Stimulated activated CD4-positive, alpha-beta T cell treated with anti-CD3 and anti-CD28 coated beads, TNF-alpha, amount 100 ng/mL, for 48 hours (primary cell): ENCODE measurements around the gene MMP3.
"Not testable (repeated sequence)": the region's sequence is repeated elsewhere in the genome, so short reads cannot be mapped to it uniquely, and the experiment has no call there.

Experiments
- DNase-seq, 3 donors: peaks; one replicate each; pipeline ENCODE4 v3.0.0-alpha.2; 2020; ENCODE audit warnings: low read depth in 3 of 3

The MMP3 gene

GRCh38 chr11:102843489-102843888 is at the start of gene MMP3:
Gene MMP3, minus strand, starts transcription at chr11:102843609. Its CDS starts 63 bp downstream, at chr11:102843546.
- DNase-seq, result no peak

DNA sequence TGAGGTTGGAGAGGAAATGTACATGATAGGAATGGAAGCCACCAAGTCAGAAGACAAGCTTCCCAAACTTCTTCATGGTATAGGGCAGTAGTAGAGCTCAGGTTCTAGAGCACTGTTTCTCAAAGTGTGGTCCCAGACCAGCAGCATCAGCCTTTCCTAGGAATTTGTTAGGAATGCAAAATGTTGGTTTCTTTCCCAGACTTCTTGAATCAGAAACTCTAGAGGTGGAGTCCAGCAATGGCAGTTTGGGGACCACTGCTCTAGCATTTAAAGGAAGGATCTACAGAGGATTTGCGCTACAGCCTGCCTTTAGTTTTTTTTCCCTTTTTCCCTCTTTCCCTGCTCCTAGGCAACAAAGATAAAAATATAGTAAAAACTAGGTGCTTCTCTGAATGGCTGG is 48.3 kb upstream of the MMP3 start:
- no peak for DNase-seq

- DNase-seq, result no peak
These were observed 43.6 kb upstream of the MMP3 start for GRCh38 chr11:102886999-102887398.

DNA sequence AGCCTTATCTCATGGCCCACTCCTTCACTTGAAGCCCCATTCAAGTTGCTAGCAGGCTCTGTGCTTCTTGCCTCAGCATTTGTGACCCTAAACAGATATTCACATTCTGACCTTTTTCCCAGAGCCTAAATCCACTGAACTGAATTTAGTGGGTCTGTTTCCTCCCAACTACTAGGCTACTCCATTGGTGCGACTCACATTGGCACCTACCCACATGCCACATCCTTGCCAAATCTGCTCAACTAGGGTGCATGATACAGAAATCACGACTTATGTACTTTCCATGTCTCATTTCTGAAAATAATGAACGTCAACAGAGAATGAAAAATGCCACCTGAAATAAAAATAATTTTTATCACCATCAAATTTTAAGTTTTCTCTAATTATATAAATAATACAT is 39.7 kb upstream of the MMP3 start:
- DNase-seq, result no peak

DNA sequence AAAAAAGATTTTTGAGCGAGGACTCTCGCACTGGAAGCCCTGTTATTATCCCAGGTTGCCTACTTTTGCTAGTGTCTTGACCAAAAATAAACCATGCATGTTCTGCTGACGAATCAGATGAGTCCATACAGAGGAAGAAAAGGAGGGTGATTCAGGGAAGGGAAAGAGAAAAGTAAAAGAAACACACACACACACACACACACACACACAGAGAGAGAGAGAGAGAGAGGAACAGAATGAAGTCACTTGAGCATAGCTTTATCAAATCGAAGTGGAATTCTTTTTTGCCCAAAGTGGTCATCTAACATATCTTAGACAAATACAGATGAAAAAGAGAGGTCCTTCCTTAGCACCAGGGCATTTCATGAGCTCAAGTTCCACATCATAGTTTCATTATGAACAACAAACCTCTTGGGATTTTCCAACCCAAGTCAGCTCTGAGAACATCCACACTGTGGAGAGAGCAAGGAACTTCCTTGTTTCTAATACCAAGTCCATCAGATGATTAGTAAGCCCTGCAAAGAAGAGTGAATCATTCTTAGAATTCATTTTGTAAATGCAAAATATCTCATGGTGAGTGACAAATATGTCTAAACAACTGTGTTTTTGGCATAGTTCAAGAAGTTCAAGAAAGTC is 39.1 kb upstream of the MMP3 start:
- DNase-seq, result no peak

GRCh38 chr11:102879801-102880200 is 36.4 kb upstream of the MMP3 start:
- DNase-seq, result no peak

DNA sequence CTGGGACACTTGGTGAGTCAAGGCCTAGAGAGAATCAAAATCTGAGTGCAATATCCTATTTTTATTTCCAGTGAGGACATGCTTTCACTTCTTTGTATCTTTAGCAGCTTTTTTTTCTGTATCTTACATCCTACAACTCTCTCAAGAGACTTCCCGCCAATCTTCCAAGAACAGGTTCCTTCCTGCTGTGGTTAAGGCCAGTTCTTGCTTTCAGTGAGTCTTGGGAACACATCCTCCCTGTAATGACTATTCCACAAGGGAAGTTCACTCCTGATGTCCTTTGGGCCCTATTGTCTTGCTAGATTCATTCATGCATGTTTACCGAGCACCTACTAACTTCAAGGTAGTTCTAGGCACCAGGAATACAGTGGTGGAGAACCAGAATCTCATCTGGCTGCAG is 35.2 kb upstream of the MMP3 start:
- DNase-seq, result no peak

GRCh38 chr11:102874852-102875251 is 31.4 kb upstream of the MMP3 start, which contains the start of gene MMP12:
Gene MMP12, minus strand, starts transcription at chr11:102874982. Its CDS starts 45 bp downstream, at chr11:102874937.
- no peak for DNase-seq

DNA sequence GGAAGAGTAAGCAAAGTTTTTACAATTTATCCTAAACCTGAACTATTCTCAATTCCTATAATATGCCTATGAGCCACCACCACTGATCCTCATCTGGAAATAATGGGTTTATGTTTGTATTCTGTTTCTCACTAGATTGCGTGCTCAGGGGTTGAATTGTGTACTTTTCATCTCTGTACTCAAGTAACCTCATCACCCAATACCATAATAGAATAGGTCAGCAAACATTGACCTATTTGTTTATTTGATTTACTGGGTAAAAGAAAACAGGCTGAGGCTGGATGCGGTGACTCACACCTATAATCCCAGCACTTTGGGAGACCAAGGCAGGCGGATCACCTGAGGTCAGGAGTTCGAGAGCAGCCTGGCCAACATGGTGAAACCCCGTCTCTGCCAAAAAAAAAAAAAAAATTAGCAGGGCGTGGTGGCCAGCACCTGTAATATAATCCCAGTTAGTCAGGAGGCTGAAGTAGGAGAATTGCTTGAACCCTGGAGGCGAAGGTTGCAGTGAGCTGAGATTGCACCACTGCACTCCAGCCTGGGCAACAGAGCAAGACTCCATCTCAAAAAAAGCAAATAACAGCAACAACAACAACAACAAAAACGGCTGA is 26.1 kb upstream of the MMP3 start:
- DNase-seq, result not testable (repeated sequence)

DNA sequence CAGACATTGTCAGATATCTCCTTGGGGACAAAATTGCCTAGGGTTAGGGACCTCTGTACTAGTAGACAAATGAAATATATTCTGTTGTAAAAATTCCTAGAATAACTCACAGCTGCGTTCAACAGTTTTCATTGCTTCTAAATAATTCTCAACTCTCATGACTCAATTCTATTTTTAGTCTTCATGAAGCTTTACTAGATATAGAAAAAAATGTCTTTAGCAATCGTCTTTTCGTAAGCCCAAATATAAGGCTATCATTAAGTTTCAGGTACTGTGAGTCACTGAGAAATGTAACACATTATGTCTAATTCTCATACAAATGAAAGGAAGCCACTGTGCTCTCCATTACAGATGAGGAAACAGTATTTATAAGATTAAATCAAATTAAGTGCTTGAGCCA is 24.9 kb upstream of the MMP3 start:
- no peak for DNase-seq

DNA sequence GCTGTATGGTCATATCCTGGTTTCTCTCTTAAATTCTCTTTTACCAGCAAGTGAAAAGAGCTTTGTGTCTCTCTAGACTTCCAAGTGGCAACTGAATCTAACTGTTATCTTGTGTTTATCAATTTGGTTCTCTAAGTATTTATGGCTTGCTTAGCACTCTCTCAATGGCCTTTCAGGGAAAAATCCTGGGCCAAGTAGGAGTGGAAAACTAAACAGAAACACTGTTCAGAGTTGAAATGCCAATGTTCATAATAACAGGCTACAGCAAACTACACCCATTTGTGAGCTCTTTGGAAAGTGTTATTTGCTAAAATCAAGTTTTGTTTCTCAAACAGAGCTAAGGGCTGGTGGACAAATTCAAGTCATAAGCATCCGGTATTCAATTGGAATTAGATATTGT is 21.3 kb upstream of the MMP3 start:
- no peak for DNase-seq

- DNase-seq, result no peak
These were observed 10.5 kb upstream of the MMP3 start for GRCh38 chr11:102853956-102854355.

- DNase-seq, result no peak
These were observed 9.6 kb upstream of the MMP3 start for GRCh38 chr11:102853055-102853454.

DNA sequence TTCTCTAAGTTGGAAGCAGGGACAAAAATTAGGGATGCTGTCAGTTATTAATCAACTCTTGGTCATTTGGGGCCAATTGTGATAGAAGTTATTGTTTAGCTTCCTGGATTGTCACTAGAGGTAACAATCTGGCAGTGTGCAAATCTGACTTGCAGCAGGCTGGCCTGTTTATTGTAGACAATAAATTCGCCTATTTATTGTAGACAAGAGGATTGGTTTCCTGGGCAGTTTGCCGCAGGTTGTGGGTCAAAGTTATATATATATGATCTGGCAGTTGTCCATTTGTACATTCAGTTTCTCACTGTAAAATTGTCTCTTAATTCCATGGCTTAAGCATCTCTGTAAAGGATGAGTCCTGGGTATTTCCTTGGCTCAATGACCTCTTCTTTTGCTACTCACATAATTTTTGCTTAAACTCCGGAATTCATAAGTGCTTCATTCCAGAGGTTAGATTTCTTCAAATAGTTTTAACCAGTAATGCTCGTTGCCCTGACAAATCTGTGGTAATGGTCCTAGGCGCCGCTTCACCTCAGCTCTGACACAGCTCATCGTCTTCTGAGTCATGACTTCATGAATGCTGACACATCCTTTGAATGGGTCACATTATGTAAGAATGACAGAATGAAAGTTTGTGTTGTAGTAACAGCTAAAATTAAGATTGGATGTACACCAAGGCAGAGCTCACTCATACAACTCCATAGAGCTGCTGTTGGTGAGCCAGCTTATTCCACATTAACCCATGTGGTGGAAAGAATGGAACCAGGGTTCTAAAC is 7.8 kb upstream of the MMP3 start:
- DNase-seq, result no peak

- no peak for DNase-seq
These were observed 5.9 kb upstream of the MMP3 start for GRCh38 chr11:102849311-102849710.

DNA sequence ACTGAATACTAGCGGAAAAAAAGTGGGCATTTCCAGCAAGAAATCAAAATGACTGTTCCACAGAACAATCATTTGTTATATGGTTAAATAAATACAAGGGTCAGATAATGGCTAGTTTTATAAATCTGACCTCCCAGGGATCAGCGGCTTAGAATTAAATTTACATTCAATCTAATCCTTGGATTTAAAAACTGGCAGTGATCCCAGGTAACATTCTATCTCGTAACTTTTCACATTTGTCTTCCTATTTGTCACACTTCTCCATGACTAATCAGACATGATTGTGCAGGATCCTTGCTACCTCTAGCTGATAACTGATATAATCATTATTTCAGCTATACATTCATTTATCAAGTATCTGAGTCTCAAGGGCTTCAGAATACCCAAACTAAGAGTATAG is 2.9 kb upstream of the MMP3 start:
- no peak for DNase-seq

GRCh38 chr11:102842930-102843329 is 479 bp downstream of the MMP3 start:
- no peak for DNase-seq

DNA sequence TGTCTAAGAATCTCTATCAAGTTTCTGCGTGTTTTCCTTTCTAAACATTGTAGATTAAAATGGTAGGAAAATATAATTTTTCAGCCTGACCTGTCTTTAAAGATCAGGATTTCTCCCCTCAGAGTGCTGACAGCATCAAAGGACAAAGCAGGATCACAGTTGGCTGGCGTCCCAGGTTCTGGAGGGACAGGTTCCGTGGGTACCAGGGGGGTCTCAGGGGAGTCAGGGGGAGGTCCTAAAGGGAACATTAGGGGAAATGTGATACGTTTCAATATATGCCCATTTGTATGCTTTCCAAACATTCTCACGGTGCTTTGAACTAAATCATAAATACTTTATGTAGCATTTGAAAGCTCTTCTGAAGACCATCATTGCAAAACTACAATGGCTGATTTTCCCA is 3.4 kb downstream of the MMP3 start:
- DNase-seq, result no peak

DNA sequence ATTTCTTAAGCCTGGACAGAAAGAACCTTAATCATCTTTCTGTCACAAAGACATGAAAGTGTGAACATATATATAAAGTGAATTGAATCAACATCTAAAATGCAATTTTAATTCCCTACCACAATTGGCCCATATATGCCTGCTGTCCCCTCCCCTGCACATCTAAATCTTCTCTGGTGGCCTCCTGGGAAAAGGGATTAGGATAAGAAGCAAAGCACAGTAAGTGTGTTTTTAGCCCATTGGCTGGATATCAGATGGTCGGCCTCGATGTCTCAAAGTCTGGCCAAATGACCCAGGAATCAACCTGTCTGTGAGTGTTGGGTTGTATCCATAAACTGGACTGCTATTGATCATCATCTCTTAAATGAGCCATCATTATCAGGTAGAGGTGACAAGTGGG is 5.8 kb downstream of the MMP3 start:
- DNase-seq, result no peak

DNA sequence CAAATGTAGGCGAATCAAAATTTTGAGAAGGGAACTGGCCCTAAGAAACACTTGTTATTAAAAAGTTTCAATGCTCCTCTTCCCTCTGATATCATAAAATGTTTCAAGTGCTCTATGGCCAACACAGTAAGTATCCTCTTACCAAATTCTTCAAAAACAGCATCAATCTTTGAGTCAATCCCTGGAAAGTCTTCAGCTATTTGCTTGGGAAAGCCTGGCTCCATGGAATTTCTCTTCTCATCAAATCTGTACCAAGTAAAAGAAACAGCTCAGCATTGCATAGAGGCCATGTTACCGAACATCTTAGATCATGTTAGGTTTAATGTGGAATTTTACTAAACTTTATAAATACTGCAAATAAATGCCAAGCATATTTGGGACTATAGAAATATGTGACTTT is 6.3 kb downstream of the MMP3 start:
- DNase-seq, result no peak

DNA sequence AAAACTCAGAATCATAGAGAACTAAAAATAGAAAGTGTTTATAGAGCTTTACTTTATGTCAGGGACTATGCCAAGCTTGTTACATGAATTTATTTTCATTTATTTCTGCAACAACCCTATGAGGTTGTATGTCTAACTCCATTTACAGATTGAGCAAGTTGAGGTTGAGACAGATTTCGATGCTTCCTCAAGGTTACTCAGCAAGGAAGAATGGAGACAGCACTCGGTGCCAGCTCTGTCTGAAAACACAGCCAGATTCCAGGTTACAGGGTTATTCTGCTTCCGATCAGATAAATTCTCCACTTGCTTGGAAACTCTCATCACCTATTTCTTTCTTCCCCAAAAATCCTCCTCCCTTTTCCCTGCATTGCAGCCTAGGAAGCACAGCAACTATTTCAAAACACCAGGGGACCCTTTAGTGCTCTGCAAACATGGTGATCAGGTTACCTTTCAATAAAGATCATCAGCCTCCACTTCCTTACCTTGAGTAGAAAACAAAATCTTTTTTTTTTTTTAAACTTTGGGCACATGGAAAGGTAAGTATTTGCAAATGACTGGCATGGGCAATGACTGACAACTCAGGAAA is 7.0 kb downstream of the MMP3 start:
- DNase-seq, result no peak

DNA sequence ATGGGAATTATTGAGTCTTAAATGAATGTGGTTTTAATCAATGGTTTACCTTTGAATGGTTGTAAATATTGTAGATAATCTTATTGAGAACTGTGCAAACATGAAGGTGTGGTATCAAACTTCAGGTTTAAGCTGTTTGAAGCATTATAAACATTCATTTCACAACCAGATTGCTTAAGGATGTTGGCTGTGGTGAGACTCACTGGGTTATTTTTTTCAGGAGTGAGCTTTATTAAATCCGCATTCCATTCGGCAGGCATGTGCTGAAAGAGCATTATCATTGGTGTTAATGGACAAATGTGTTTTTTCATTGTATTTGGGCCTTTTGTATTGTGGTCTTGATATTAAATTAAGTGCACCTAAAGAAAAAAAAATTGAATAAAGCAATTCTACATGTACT is 9.7 kb downstream of the MMP3 start:
- DNase-seq, result no peak

- no peak for DNase-seq
These were observed 10.8 kb downstream of the MMP3 start for GRCh38 chr11:102832612-102833011.
